ENCODE measurements around the gene MAN1C1.
"Not testable (repeated sequence)": the region's sequence is repeated elsewhere in the genome, so short reads cannot be mapped to it uniquely, and the experiment has no call there.

MAN1C1 gene

GRCh38 chr1:25727635-25728286 is 111.2 kb downstream of the MAN1C1 start:
- TF ChIP-seq POLR2AphosphoS5 (IDR thresholded peaks at IDR 0.05; ENCODE audit: low read depth, low read length) (no peak), SPI1 (IDR thresholded peaks at IDR 0.05; ENCODE audit: low read depth, low read length) (no peak), TAF1 (IDR thresholded peaks at IDR 0.05; ENCODE audit: low read depth, low read length) (no peak), PAX5 (IDR thresholded peaks at IDR 0.05; ENCODE audit: insufficient read depth, low read length, severe bottlenecking) (no peak), POU2F2 (IDR thresholded peaks at IDR 0.05; ENCODE audit: low read depth, low read length) (no peak), POLR2A (IDR thresholded peaks at IDR 0.05; ENCODE audit: low read depth, low read length) (no peak)
- DNase-seq (ENCODE audit: insufficient read length, low spot score) (no peak), FAIRE-seq (no peak)

GRCh38 chr1:25728301-25728935 is 111.8 kb downstream of the MAN1C1 start:
- no peak for DNase-seq (ENCODE audit: insufficient read length, low spot score)
- no peak for FAIRE-seq
- no peak for TF ChIP-seq POLR2A (IDR thresholded peaks at IDR 0.05; ENCODE audit: low read depth, low read length)
- no peak for TF ChIP-seq SPI1 (IDR thresholded peaks at IDR 0.05; ENCODE audit: low read depth, low read length)
- TF ChIP-seq TAF1 (IDR thresholded peaks at IDR 0.05; ENCODE audit: low read depth, low read length): no peak
- TF ChIP-seq PAX5 (IDR thresholded peaks at IDR 0.05; ENCODE audit: insufficient read depth, low read length, severe bottlenecking): no peak
- no peak for TF ChIP-seq POU2F2 (IDR thresholded peaks at IDR 0.05; ENCODE audit: low read depth, low read length)
- no peak for TF ChIP-seq POLR2AphosphoS5 (IDR thresholded peaks at IDR 0.05; ENCODE audit: low read depth, low read length)

- TF ChIP-seq POLR2A (IDR thresholded peaks at IDR 0.05; ENCODE audit: low read depth, low read length) (no peak), POU2F2 (IDR thresholded peaks at IDR 0.05; ENCODE audit: low read depth, low read length) (no peak), SPI1 (IDR thresholded peaks at IDR 0.05; ENCODE audit: low read depth, low read length) (no peak), POLR2AphosphoS5 (IDR thresholded peaks at IDR 0.05; ENCODE audit: low read depth, low read length) (no peak), PAX5 (IDR thresholded peaks at IDR 0.05; ENCODE audit: insufficient read depth, low read length, severe bottlenecking) (no peak)
- FAIRE-seq: no peak
- no peak for DNase-seq (ENCODE audit: insufficient read length, low spot score)
Measured at GRCh38 chr1:25729045-25729444, 112.5 kb downstream of the MAN1C1 start.

GRCh38 chr1:25729790-25730644 is 113.4 kb downstream of the MAN1C1 start:
- no peak for FAIRE-seq
- TF ChIP-seq PAX5 (IDR thresholded peaks at IDR 0.05; ENCODE audit: insufficient read depth, low read length, severe bottlenecking): peak; percentile 17
- TF ChIP-seq POLR2A (IDR thresholded peaks at IDR 0.05; ENCODE audit: low read depth, low read length): no peak
- TF ChIP-seq POU2F2 (IDR thresholded peaks at IDR 0.05; ENCODE audit: low read depth, low read length): no peak
- no peak for TF ChIP-seq POLR2AphosphoS5 (IDR thresholded peaks at IDR 0.05; ENCODE audit: low read depth, low read length)
- DNase-seq (ENCODE audit: insufficient read length, low spot score): no peak

- TF ChIP-seq POU2F2 (IDR thresholded peaks at IDR 0.05; ENCODE audit: low read depth, low read length): no peak
- no peak for TF ChIP-seq TAF1 (IDR thresholded peaks at IDR 0.05; ENCODE audit: low read depth, low read length)
- no peak for TF ChIP-seq SPI1 (IDR thresholded peaks at IDR 0.05; ENCODE audit: low read depth, low read length)
- TF ChIP-seq POLR2AphosphoS5 (IDR thresholded peaks at IDR 0.05; ENCODE audit: low read depth, low read length): no peak
- TF ChIP-seq POLR2A (IDR thresholded peaks at IDR 0.05; ENCODE audit: low read depth, low read length): no peak
- TF ChIP-seq PAX5 (IDR thresholded peaks at IDR 0.05; ENCODE audit: insufficient read depth, low read length, severe bottlenecking): no peak
- DNase-seq (ENCODE audit: insufficient read length, low spot score) (no peak), FAIRE-seq (no peak)
Measured at GRCh38 chr1:25731148-25731547, 114.6 kb downstream of the MAN1C1 start.

GRCh38 chr1:25731626-25732370 is 115.2 kb downstream of the MAN1C1 start:
- FAIRE-seq: no peak
- TF ChIP-seq POLR2A (IDR thresholded peaks at IDR 0.05; ENCODE audit: low read depth, low read length): no peak
- TF ChIP-seq SPI1 (IDR thresholded peaks at IDR 0.05; ENCODE audit: low read depth, low read length): no peak
- TF ChIP-seq POU2F2 (IDR thresholded peaks at IDR 0.05; ENCODE audit: low read depth, low read length): no peak
- TF ChIP-seq POLR2AphosphoS5 (IDR thresholded peaks at IDR 0.05; ENCODE audit: low read depth, low read length): no peak
- no peak for TF ChIP-seq TAF1 (IDR thresholded peaks at IDR 0.05; ENCODE audit: low read depth, low read length)
- TF ChIP-seq PAX5 (IDR thresholded peaks at IDR 0.05; ENCODE audit: insufficient read depth, low read length, severe bottlenecking): no peak

GRCh38 chr1:25732821-25733220 is 116.2 kb downstream of the MAN1C1 start:
- TF ChIP-seq POLR2A (IDR thresholded peaks at IDR 0.05; ENCODE audit: low read depth, low read length) (no peak), SPI1 (IDR thresholded peaks at IDR 0.05; ENCODE audit: low read depth, low read length) (no peak), TAF1 (IDR thresholded peaks at IDR 0.05; ENCODE audit: low read depth, low read length) (no peak), PAX5 (IDR thresholded peaks at IDR 0.05; ENCODE audit: insufficient read depth, low read length, severe bottlenecking) (no peak), POU2F2 (IDR thresholded peaks at IDR 0.05; ENCODE audit: low read depth, low read length) (no peak), POLR2AphosphoS5 (IDR thresholded peaks at IDR 0.05; ENCODE audit: low read depth, low read length) (no peak)
- no peak for FAIRE-seq
- DNase-seq (ENCODE audit: insufficient read length, low spot score): no peak

More at GRCh38 chr1:25731626-25732370, 115.2 kb downstream of the MAN1C1 start:
- no peak for DNase-seq (ENCODE audit: insufficient read length, low spot score)

- TF ChIP-seq PAX5 (IDR thresholded peaks at IDR 0.05; ENCODE audit: insufficient read depth, low read length, severe bottlenecking) (no peak), POU2F2 (IDR thresholded peaks at IDR 0.05; ENCODE audit: low read depth, low read length) (no peak), POLR2AphosphoS5 (IDR thresholded peaks at IDR 0.05; ENCODE audit: low read depth, low read length) (no peak), POLR2A (IDR thresholded peaks at IDR 0.05; ENCODE audit: low read depth, low read length) (no peak), SPI1 (IDR thresholded peaks at IDR 0.05; ENCODE audit: low read depth, low read length) (no peak), TAF1 (IDR thresholded peaks at IDR 0.05; ENCODE audit: low read depth, low read length) (no peak)
- FAIRE-seq (no peak), DNase-seq (ENCODE audit: insufficient read length, low spot score) (no peak)
Measured at GRCh38 chr1:25733271-25733670, 116.7 kb downstream of the MAN1C1 start.

GRCh38 chr1:25734991-25735390 is 118.4 kb downstream of the MAN1C1 start:
- not testable (repeated sequence) for DNase-seq (ENCODE audit: insufficient read length, low spot score); FAIRE-seq

All from GM12891 (cell line).